HG02798 (cell line): ENCODE data around the gene SVBP.
"Not testable (repeated sequence)": the region's sequence is repeated elsewhere in the genome, so short reads cannot be mapped to it uniquely, and the experiment has no call there.

Experiments used
- ATAC-seq: cut with Tn5 transposase; IDR thresholded peaks from one replicate; pipeline ENCODE4 v1.9.1; 2021; ENCODE audit warnings: mild to moderate bottlenecking; ENCODE audit not compliant: unreplicated experiment, poor library complexity

The SVBP gene

GRCh38 chr1:42841440-42842147 lies 24.4 kb upstream of the SVBP start:
- ATAC-seq = no peak

- no peak for ATAC-seq
Observed at GRCh38 chr1:42841010-42841409, 23.8 kb upstream of the SVBP start.

DNA sequence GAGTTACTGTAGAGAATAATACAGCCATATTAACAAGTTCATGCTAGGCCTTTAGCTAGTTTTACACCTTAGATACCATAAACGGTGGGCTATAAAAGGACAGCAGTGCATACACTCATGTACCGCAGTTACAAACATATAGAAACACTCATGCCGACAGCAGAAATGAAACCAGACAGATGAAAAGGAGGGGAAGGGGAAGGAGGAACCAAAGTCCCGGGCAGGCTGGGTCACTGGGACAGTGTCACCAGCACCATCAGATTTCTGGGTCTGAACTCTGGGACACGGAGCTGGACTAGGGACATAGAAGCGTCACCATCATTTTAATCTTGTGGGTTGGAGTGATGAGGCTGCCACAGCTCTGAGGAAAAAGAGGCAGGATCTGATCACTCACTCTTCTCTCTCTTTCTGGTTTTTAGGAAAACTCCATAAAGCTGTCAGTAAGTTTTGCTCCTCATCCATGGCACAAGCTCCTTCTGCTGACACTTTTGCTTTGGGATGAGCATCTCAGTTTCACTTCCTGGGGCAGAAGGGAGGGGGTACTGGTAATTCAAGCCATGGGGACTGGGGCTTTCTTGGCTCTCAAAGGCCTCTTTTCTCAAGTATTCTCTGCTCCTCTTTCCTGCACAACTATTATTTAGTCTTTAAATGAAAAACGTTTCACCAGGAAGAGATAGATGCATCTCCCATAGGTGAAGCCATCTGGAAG lies 21.4 kb upstream of the SVBP start:
- ATAC-seq = no peak

GRCh38 chr1:42837709-42838108 lies 20.5 kb upstream of the SVBP start:
- ATAC-seq = no peak

- ATAC-seq = no peak
Observed at GRCh38 chr1:42835422-42835821, 18.2 kb upstream of the SVBP start.

GRCh38 chr1:42834803-42835202 lies 17.6 kb upstream of the SVBP start:
- no peak for ATAC-seq

DNA sequence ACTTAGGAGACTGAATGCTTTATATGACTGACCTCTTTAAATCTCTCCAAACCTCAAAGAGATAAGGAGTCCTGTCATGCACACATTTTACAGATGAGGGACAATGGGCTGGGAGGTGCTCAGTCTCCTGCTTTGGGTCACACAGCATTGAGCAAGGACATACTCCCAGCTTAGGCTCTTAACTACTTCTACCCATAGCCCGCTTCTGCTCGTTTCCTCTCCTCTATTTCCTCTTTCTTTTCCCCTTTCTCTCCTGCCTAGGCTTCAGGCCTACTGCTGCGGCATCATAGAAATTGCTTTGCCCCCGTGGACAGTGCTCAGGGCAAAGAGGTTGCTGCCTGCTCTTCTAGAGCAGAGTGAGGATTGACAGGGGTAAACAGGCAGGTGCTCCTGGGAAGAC lies 16.8 kb upstream of the SVBP start:
- no peak for ATAC-seq

- ATAC-seq = no peak
Observed at GRCh38 chr1:42832641-42833240, 15.5 kb upstream of the SVBP start.

DNA sequence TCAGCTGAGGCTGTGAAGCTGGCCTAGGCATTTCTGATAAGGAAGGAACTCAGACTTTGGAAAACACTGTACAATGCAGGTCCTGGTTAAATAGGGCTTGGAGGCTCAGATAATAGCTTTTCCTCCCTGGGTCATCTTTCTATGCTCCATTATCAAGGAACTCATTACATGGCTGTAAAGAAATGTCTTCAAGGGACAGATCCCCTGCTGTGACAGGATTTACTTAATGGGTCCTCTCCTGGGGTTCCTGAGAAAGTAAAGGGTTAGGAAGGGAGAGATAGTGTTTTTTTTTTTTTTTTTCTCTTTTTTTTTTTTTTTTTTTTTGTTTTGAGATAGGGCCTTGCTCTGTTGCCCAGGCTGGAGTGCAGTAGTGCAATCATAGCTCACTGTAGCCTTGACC lies 14.1 kb upstream of the SVBP start:
- ATAC-seq = no peak

GRCh38 chr1:42830631-42831030 lies 13.4 kb upstream of the SVBP start:
- no peak for ATAC-seq

GRCh38 chr1:42825036-42825851 lies 8.0 kb upstream of the SVBP start:
- ATAC-seq = no peak

GRCh38 chr1:42824481-42825035 lies 7.4 kb upstream of the SVBP start:
- no peak for ATAC-seq

DNA sequence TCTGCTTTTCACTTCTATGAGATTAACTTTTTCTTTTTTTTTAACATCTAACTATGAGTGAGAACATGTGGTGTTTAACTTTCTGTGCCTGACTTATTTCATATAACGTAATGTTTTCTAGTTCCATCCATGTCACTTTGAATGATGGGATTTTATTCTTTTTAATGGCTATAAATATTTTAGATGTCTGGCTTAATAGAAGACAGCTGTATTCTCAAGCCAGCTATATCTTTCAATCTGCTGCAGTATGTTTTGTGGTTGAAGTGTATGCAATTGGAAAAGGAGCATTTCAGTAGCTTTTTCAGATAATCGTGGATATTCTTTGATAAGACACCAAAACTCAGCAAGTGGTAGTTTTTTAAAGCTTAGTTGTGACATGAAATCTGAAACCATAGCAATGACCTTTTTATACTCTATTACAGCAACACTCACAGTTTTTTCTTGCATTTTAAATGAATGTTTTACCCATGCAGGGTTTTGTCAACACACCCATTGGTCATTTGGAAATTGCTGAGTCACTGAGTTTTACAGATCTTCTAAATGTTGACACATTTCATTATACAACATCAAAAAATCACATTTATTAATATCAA lies 5.7 kb upstream of the SVBP start:
- no peak for ATAC-seq

DNA sequence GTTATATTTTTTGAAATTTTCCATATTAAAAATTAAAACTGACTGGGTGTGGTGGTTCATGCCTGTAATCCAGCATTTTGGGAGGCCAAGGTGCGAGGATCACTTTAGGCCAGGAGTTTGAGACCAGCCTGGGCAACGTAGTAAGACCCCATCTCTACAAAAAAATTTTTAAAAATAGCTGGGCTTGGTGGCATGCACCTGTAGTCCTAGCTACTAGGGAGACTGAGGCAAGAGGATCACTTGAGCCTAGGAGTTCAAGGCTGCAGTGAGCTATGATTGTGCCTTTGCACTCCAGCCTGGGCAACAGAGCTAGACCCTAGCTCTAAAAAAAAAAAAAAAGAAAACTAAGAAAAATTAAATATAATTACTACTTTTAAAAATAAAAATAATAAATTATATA lies 4.5 kb upstream of the SVBP start:
- ATAC-seq = no peak

DNA sequence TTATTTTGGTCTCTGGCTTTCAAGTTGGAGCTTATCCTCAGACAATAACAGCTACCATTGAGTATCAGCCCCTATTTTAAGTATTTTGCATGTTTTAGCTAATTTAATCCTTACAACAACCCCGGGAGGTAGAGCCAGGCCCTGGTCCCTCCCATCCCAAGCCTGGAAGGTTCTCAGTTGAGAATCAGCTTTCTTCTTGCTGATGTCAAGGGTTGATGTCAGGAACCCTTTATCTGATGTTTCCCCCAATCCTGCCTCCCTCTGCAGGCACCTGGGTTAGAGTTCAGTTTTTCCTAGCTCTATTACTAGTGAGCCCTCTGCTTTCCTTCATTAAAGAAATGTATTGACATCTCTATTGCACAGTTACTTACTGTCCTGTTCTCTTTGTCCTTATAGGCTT lies 3.6 kb upstream of the SVBP start:
- no peak for ATAC-seq

GRCh38 chr1:42817976-42818375 lies 779 bp upstream of the SVBP start:
- ATAC-seq = no peak

GRCh38 chr1:42817440-42817767 lies 207 bp upstream of the SVBP start:
- ATAC-seq = no peak

GRCh38 chr1:42815941-42816584 lies 1.1 kb downstream of the SVBP start:
- ATAC-seq = no peak

- not testable (repeated sequence) for ATAC-seq
Observed at GRCh38 chr1:42814815-42815214, 2.4 kb downstream of the SVBP start.
